Fibroblast of mammary gland (primary cell): ENCODE data around the gene LSMEM2.

ENCODE experiments used
- DNase-seq: peaks from one replicate; pipeline ENCODE4 v3.0.0-alpha.2; 2010; ENCODE audit warnings: low read depth
- H3K4me3 ChIP-seq: 2 replicates; pipeline ENCODE4 v1.5.1; 2011; ENCODE audit warnings: low read depth, mild to moderate bottlenecking, low read length, moderate library complexity; ENCODE audit not compliant: control insufficient read depth
- TF ChIP-seq, protein P1 (sequence below): conservative IDR thresholded peaks from 2 replicates; pipeline ENCODE4 v1.5.1; 2011; ENCODE audit warnings: low read depth, low read length, inconsistent platforms; ENCODE audit not compliant: control insufficient read depth, insufficient read depth

The LSMEM2 gene

DNA sequence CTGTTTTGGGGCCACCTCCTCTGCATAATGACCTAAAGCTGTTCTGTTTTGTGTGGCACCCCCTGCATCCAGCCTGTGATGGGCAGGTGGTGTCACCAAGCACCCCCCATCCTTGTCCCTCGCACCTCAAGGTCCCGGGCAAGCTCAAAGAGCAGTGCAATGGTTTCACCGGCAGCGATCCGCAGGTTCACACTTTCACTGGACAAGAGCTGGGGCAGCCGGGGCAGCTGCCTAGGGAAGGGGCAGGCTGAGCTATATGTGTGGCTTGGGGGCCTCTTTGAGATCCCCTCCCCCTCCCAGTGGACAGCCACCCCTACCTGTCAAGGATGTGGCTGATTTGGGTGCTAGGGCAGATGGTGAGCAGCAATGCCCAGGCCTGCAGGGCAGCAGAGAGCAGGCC, 10.2 kb downstream of the LSMEM2 start:
- DNase-seq = no peak
- TF ChIP-seq, protein P1, sequence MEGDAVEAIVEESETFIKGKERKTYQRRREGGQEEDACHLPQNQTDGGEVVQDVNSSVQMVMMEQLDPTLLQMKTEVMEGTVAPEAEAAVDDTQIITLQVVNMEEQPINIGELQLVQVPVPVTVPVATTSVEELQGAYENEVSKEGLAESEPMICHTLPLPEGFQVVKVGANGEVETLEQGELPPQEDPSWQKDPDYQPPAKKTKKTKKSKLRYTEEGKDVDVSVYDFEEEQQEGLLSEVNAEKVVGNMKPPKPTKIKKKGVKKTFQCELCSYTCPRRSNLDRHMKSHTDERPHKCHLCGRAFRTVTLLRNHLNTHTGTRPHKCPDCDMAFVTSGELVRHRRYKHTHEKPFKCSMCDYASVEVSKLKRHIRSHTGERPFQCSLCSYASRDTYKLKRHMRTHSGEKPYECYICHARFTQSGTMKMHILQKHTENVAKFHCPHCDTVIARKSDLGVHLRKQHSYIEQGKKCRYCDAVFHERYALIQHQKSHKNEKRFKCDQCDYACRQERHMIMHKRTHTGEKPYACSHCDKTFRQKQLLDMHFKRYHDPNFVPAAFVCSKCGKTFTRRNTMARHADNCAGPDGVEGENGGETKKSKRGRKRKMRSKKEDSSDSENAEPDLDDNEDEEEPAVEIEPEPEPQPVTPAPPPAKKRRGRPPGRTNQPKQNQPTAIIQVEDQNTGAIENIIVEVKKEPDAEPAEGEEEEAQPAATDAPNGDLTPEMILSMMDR = no peak
- H3K4me3 ChIP-seq = no peak overlapping the region

GRCh38 chr3:50290161-50290641, 11.3 kb downstream of the LSMEM2 start:
- no peak for DNase-seq
- TF ChIP-seq, protein P1 = no peak
- H3K4me3 ChIP-seq = no peak overlapping the region

GRCh38 chr3:50292159-50293078, 13.5 kb downstream of the LSMEM2 start, which contains the start of gene IFRD2:
Gene IFRD2 (minus strand): TSS chr3:50292429. CDS start chr3:50292274, 155 bp downstream.
- TF ChIP-seq, protein P1 = no peak
- H3K4me3 ChIP-seq = peak within 1 kb of the TSS; percentile 90
- DNase-seq = peak; percentile 97

DNA sequence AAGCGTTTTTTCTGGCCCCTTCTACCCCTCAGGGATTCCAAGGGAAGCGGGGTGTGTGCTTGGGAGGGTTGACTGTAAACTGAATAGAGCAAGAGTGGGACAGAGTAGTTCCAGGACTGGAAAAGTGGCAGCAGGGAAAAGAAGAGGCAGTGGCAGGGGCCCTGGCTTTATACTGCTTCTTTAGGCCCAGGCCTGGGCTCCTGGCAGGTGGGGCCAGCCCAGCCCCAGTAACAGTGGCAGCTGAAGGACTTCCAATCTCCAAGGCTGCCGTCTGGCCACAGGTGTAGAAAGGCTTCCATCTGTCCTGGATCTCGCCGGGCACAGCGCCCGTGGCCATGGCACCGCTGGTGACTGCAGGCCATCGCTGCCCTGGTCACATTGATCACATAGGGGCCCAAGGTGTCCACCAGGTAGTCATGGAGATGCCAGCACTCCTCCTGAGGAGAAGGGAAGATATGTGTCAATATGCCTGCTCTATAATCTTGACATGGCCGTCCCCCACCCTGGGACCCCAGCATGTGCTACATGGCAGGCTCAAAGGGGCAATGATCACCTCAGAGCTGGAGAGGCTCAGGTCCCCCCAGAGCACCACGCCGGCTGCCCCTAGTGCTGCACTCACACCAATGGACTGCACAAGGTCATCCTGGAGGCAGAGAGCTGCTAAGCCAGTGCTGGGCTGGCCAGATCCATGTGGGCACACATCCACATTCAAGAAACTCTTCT, 14.4 kb downstream of the LSMEM2 start:
- no peak for DNase-seq
- TF ChIP-seq, protein P1 = no peak

DNA sequence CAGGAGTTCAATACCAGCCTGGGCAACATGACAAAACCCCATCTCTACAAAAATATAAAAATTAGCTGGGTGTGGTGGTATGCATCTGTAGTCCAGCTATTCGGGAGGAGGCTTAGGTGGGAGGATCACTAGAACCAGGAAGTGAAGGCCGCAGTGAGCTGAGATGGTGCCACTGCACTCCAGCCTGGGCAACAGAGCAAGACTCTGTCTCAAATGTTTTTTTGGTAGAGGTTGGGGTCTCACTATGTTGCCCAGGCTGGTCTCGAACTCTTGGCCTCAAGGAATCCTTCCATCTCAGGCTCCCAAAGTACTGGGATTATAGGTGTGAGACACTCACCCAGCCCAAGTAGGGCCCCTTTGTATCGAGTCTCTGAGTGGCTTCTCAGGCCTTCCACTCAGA, 15.2 kb downstream of the LSMEM2 start:
- DNase-seq = no peak
- TF ChIP-seq, protein P1 = no peak
- no peak overlapping the region for H3K4me3 ChIP-seq

More for the DNA sequence above, 14.4 kb downstream of the LSMEM2 start:
- H3K4me3 ChIP-seq = no peak overlapping the region

- no peak for DNase-seq
- TF ChIP-seq, protein P1 = no peak
Measured at GRCh38 chr3:50294492-50295403, 15.9 kb downstream of the LSMEM2 start.

More at GRCh38 chr3:50294492-50295403, 15.9 kb downstream of the LSMEM2 start:
- H3K4me3 ChIP-seq = no peak overlapping the region
